NCI-H446 treated with DMSO at 0.1 percent for 48 hours (cell line): ENCODE results near the gene SLC9A1.
"Not testable (repeated sequence)": the region's sequence is repeated elsewhere in the genome, so short reads cannot be mapped to it uniquely, and the experiment has no call there.

ENCODE experiments used
- DNase-seq: peaks from one replicate; lab custom pipeline; 2025; lab: John Stamatoyannopoulos, UW

The SLC9A1 gene

DNA sequence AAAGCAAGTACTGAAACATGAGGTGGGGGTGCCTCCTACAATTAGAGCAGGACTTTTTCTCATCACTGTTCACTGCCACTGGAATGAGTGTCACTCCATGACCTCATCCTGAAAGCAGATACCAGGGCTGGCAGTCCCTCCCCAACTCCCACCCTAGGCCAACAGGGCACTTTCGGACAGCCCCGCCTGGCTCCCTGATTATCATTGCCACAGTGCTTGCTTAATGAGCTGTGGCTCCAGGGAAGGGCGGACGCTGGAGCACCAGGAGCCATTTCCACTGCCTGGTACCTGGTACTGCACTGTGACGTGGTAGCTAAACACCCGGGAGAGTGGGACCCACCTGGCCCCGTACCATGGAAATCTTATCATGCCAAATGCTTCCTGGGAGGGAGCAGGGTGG lies 22.3 kb downstream of the SLC9A1 start:
- no peak for DNase-seq

- no peak for DNase-seq
Measured at GRCh38 chr1:27132147-27132546, 22.8 kb downstream of the SLC9A1 start.

- DNase-seq, result no peak
Measured at GRCh38 chr1:27130798-27131197, 24.1 kb downstream of the SLC9A1 start.

DNA sequence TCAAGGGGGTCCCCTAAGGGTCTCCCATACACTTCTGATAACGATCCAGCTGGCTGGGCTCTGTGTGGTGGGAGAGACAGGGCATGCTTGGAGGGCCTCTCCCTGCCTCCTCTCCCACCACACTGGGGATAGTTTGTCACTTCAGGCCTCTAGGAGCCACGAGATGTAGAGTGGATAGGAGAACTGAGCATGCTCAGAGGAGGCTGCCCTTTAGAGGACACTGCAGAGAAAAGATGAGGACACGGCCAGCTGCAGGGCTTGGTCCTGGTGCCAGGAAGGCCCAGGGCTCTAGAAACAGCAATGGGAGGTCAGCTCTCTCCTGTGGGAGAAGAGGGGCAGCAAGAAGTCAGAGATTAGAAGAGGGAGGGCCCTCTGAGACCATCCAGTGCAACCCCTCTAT lies 25.7 kb downstream of the SLC9A1 start:
- no peak for DNase-seq

- DNase-seq, result no peak
Measured at GRCh38 chr1:27127419-27127818, 27.5 kb downstream of the SLC9A1 start.

DNA sequence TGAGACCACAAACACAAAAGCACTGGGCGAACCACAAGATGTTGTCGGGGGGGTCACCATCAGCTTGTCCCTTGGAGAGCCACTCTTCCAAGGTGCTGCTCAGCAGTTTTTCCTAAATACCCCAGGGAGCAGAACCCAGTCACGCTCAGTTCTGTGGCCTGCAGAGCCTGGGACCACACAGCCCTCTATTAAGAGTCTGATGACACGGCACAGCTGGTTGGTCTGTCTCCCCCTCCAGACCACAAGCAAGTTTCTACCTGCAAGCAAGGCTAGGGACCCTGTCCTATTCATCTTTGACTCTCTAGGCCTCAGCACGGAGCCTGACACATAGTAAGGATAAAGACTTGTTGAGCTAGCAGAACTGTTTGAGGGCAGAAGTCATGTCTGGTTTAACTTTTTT lies 28.5 kb downstream of the SLC9A1 start:
- no peak for DNase-seq

DNA sequence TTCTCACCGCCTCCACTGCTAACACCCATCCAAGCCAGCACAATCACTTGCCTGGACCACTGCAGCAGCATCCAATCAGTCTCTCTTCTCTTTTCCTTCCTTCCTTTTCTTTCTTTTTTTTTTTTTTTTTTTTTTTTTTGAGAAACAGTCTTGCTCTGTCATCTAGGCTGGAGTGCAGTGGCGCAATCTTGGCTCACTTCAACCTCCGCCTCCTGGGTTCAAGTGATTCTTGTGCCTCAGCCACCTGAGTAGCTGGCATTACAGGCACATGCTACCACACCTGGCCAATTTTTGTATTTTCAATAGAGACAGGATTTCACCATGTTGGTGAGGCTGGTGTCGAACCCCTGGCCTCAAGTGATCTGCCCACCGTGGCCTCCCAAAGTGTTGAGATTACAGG lies 29.8 kb downstream of the SLC9A1 start:
- DNase-seq, result not testable (repeated sequence)

DNA sequence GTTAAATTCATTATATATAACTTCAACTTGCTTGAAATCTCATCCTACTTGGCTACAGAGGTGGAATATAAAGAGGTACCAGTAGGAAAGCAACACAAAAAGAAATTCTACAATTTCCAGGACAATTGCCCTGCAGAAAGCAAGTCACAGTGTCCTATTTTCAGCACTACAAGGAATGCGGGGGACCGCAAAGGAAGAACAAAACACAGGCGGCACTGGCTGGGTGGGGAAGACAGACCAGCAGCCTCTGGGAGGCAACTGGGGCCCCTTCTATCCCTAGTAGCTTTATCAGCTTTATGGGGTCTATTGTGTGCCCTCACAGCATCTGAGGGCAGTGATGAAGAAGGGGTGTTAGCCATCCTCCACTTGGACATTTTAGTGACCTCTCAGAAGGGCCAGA lies 30.5 kb downstream of the SLC9A1 start:
- DNase-seq, result no peak

GRCh38 chr1:27122652-27123051 lies 32.3 kb downstream of the SLC9A1 start:
- peak; percentile 40 for DNase-seq

DNA sequence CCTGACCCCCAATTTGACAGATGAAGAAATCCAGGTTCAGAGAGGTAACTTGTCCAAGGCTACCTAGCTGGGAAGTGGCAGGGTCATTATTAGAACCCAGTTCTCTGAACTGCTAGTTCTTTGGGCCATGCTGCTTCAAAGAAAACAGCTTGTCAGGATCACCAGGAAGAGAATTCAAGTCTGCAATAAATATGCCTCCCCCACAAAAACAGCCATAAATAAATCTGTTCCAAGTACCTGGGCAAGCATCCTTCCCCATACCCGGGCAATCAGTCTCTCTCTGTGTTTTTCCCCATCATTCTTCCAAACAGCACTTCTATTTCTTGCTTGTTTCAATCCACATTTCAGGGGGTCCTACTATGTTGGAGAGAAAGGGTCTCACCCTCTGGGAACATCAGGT lies 34.1 kb downstream of the SLC9A1 start:
- DNase-seq, result no peak

DNA sequence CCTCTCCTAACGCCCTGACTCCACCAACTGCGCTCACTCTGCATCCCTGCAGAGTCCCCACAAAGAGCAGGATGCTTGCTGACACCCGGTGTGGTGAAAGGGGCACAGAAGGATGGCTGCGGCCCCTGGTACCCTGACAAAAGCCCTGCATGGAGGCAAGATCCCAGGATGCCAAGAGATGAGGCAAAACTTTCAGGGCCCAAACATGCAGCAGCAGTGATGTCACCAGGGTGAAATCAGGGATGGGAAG lies 36.6 kb downstream of the SLC9A1 start:
- DNase-seq, result no peak

DNA sequence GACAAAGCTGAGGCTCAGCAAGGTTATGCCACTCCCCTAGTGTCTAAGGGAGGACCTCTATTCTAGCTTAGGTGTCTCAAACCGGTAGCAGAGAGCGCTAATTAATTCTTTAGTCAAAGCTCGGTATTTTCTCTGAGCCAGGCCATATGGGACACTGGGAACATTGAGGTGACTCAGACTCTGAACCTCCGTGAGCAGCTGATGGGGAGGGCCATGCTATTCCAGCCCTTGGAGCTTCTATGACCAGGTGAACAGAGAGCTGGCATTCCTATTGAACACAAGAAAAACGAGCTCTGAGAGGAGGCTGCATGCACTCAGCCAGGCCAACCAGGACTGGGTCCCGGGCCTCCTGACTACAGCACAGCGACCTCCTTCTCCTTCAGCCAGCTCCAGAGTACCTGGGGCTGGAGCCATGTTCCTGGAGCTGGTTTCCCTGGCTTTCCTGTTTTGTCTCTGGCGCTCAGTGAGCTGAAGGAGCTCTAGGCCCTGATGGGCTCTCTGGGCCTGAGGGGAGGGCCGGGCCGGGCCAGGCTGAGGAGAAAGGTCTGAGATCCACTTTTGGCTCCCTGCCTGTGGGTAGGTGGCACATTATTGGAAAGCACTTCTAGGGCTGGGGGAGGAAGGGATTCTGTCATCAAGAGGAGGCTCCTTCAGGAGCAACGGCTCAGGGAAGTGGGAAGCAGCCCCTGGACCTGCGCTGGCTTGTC lies 37.0 kb downstream of the SLC9A1 start:
- DNase-seq, result peak; percentile 26

DNA sequence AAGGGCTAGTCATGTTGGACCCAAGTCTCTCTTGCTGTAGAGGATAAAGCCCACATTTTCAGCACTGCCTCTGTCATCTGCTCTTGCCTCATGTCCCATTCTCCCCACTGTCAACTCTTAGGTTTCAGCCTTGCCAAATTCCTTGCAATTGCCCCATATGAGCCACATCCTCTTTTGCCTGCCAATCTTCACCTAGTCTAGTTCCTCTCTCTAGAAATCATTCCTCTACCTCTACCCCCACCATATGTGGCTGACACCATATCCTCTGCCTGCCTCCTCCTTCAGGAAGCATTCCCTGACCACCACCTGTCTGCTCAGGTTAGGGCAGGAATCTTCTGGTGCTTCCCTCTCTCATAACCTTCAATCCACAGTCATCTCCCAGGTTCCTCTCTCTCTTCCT lies 38.2 kb downstream of the SLC9A1 start:
- no peak for DNase-seq

DNA sequence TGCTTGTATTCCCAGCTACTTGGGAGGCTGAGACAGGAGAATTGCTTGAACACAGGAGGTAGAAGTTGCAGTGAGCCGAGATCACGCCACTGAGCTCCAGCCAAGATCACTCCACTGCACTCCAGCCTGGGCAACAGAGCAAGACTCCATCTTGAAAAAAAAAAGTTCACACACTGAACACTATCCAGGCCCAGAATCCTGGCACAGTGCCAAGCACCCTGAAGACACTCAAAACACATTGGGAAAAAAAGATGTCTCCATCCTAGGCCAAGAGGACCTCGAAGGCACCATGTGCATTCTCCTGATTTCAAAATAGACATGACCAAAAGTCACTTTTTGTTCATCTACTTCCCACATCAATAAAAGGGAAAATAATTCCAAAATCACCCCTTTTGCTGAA lies 38.7 kb downstream of the SLC9A1 start:
- no peak for DNase-seq

GRCh38 chr1:27114546-27114945 lies 40.4 kb downstream of the SLC9A1 start:
- DNase-seq, result no peak

DNA sequence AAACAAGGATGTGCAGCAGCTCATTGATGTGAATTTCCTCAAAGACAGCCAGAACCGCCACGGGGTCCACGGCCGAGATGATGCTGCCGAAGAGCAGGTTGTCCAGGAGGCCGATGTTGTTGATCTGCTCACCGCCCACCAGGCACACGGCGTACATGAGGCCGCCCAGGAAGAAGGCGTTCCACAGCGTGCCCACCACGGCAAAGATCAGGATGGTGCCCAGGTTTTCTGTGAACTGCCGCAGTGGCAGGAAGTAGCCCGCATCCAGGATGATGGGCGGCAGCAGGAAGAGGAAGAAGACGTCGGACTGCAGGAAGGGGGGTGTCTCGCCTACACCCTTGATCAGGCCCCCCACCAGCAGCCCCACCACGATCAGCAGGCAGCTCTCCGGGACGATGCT lies 41.1 kb downstream of the SLC9A1 start:
- DNase-seq, result no peak

DNA sequence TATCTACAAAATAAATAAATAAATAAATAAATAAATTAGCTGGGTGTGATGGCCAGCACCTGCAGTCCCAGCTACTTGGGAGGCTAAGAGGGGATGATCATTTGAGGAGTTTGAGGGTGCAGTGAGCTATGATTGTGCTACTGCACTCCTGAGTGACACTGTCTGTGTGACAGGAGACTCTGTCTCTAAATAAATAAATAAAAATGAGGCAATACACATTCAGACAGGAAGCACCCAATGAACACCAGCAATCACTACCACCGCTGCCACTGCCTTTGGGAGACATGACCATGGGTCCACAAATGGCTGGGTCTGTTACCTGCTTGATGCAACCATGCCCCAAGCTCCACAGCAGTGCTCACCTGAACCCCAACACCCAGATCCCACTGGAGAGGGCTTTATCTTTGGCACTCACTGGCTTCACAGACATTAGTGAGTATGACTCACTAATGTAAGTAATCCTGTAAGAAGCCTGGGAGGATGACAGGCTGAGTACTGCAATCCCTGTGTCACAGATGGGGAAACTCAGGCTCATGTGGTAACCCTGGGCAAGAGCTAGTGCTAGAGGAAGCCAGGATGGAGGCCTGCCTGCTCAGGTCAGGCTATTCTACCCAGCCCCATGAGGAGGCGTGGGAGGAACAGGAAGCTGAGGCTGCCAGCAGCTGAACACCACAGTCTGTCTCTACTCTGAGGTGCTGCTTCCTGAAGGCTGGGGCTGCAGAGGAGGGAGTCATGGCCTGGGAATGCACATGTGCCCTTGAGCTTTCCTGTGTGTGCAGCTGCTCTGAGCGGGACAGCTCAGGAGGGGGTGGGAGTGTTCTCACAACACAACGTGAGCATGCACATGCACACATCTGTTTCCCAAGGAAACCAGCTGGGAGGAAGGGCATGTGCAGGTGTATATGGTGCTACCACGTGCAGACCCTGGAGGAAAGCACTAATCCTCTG lies 43.0 kb downstream of the SLC9A1 start:
- DNase-seq, result no peak

DNA sequence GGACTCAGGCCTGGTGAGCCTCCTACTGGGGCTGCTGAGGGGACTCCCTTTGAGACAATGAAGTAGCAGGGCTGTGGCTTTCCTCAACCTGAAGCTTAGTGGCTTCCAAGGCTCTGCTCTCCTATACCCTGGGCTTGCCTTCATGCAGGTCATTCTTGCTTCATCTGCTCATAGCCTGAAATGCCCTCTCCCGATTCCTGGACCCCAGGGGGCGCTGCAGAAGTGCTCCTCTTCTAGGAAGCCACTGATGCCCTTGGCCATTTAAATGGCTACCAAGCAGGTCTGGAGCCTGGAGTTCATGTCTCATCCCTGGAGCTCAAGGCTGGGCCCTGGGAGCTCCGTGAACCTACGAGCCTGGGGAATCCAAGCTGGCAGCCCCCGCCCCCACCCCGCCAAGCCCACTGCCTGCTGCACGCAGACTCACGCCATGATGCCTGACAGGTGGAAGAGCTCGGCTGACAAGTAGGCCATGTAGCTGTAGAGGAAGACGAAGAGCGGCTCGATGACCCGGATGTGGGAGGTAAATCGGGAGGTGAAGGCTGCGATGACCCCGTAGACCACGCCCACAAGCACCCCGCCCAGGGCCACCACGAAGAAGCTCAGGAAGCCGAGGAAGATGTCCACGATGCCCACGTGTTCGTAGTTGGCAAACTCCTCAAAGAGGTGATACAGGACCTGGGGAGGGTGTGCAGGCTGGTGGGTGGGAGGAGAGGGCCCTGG lies 45.7 kb downstream of the SLC9A1 start:
- DNase-seq, result no peak

- no peak for DNase-seq
Measured at GRCh38 chr1:27108588-27108987, 46.3 kb downstream of the SLC9A1 start.

DNA sequence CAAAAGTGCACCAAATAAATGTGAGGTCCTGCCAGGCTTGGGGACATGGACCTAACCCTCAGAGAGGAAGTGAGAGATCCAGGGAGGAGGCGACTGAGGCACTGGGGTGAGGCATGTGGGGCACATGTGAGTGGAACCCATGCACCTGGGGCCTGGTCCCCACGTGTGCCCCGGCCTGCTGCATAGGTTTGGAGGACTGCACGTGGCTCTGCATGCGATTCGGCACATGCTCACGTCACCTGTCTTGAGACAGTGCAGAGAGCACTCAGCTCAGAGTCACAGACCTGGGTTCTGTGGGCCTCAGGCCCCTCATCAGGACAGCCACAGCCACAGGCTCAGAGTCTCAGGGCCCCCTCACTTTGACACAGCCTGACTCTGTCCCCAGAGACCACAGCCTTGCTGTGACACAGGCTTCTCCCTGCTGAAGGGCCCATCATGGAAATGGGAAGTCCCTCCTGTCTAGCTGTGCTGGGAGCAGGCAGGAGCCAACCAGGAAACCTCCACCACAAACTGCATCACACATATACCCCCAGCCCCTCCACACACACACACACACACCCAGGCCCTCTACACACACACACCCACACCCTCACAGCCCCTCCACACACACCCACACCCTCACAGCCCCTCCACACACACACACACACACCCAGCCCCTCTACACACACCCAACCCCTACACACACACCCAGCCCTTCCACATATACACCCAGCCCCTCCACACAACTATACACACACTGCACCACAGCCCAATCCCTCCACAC lies 48.2 kb downstream of the SLC9A1 start:
- DNase-seq, result no peak

DNA sequence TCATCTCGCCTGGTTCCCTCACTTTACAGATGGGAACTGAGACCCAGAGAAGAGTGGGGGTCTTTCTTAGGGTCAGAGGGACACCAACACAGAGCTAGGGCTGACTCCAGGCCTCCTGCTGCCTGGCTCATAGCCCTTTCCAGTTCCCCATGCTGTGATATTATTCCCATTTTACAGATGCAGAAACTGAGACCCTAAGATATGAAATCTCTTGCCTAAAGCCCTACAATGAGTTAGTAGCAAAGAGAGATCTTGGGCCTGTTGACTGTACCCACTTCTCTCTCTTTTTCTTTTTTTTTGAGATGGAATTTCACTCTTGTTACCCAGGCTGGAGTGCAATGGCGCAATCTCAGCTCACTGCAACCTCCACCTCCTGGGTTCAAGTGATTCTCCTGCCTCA lies 49.9 kb downstream of the SLC9A1 start:
- no peak for DNase-seq

DNA sequence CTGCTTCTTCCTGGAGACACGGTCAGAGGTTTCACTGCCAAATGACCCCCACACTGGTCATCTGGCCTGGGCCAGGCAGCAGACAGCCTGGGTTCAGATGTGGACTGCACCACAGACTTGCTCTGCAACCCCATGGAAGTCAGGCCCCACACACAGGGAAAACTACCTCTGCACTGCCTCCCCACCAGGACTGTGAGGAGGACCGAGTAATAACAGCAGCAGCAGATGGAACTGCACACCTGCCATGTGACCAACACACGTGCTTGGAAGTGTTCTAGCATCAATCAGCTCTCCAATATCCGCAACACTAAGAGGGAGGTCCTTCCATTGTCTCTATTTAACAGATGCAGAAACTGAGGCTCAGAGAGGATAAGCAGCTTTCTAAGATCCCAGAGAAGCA lies 51.4 kb downstream of the SLC9A1 start:
- DNase-seq, result no peak
